ENCODE results near the gene TAB2. TPM values are rescaled to one million over a fixed set of nuclear protein-coding genes. Genes with fewer than 3 reads are reported as not detected.

TAB2 gene, protein sequence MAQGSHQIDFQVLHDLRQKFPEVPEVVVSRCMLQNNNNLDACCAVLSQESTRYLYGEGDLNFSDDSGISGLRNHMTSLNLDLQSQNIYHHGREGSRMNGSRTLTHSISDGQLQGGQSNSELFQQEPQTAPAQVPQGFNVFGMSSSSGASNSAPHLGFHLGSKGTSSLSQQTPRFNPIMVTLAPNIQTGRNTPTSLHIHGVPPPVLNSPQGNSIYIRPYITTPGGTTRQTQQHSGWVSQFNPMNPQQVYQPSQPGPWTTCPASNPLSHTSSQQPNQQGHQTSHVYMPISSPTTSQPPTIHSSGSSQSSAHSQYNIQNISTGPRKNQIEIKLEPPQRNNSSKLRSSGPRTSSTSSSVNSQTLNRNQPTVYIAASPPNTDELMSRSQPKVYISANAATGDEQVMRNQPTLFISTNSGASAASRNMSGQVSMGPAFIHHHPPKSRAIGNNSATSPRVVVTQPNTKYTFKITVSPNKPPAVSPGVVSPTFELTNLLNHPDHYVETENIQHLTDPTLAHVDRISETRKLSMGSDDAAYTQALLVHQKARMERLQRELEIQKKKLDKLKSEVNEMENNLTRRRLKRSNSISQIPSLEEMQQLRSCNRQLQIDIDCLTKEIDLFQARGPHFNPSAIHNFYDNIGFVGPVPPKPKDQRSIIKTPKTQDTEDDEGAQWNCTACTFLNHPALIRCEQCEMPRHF
- 50.3 and 71.6 TPM in 2 replicates for total RNA-seq (2014; rRNA removed; shearing (Covaris generic))

DNA sequence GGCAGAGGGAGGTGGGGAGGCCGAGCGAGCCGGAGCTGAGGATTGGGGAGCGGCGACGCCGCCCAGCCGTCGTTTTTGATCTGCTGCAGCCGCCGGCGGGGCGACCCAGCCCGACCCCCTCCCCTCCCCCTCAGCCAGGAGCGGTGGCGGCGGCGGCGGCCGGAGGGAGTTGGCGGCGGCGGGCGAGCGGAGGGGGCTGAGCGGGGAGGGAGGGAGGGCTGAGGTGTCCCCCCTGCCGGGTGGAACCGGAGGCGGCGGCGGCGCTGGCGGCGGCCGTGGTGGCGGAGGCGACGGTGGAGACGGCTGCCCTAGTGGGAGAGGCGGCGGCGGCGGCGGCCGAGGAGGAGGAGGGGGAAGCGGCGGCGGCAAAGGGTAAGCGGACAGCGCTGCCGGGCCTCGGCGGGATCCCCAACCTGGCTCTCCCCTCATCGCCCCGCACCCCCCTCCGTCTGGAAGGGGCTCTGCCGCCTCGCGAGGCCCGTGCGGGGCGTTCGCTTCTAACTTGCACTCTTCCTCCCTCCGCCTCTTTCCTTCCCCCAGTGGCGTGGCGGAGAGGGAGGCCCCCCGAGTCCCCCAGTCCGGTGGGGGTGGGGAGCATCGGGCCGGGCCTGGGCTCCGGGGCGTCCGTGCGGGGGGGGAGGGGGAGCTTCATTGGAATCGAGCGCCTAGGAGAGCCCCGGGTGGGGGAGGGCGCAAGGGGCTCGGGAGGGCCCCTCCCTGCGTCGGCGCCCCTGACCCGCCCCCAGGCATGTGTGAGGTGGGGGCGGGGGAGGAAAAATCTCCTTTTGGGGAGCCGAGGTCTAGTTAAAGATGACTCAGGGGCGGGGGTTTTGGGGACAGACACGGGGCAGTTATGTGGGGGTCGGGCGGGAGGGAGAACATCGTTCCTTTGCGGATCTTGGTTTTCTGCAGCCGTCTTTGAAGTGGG lies at the start of gene TAB2:
Gene TAB2 (plus strand): TSS at position 69 of the 928 bp plus-strand sequence. CDS start 52,286 bp downstream, outside the sequence.
- DNase-seq (ENCODE audit: low read depth) = peak; percentile 55

- DNase-seq (ENCODE audit: low read depth) = no peak
Measured at GRCh38 chr6:149268146-149268545, 49.4 kb upstream of the TAB2 start.

GRCh38 chr6:149268768-149269167 lies 48.7 kb upstream of the TAB2 start:
- peak; percentile 36 for DNase-seq (ENCODE audit: low read depth)

DNA sequence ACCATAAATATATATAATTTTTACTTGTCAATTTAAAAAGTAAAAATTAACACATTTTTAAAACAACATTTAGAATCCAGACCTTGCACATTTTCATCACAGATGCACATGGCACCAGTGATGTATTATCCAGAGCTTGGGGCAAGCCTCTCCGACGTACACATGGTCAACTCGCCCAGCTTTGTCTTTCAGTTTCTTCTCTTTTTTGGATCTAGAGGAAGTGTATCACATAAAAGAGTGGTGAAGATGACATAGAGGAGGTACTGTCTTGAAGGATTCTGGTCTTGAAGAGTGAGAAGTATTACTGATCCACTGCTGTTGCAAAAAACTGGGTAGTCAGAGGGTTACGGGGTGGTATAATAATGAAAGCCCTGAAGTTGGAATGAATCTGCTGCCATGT lies 46.9 kb upstream of the TAB2 start:
- no peak for DNase-seq (ENCODE audit: low read depth)

GRCh38 chr6:149271348-149272340 lies 45.9 kb upstream of the TAB2 start:
- no peak for DNase-seq (ENCODE audit: low read depth)

GRCh38 chr6:149273318-149273717 lies 44.2 kb upstream of the TAB2 start:
- no peak for DNase-seq (ENCODE audit: low read depth)

- DNase-seq (ENCODE audit: low read depth) = peak; percentile 38
Measured at GRCh38 chr6:149275621-149276020, 41.9 kb upstream of the TAB2 start.

GRCh38 chr6:149277621-149278020 lies 39.9 kb upstream of the TAB2 start:
- no peak for DNase-seq (ENCODE audit: low read depth)

DNA sequence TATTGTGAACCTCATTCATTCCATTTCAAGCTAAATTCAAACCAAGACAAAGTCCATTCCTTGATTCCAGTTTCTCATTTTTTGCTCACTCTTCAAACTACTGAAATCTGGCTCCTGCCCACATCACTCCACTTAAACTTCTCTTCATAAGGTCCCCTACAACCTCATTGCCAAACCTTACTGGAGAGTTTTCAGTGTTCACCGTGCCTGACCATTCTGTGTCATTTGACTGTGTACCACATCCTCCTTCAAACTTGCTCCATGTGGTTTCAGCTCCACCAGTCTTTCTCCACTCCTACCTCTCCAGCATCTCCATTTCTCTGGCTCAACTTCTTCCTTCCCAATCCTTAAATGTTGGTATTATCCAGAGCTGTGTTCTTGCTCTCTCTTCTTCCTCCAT lies 38.5 kb upstream of the TAB2 start:
- no peak for DNase-seq (ENCODE audit: low read depth)

- DNase-seq (ENCODE audit: low read depth) = peak; percentile 36
Measured at GRCh38 chr6:149284904-149285303, 32.6 kb upstream of the TAB2 start.

DNA sequence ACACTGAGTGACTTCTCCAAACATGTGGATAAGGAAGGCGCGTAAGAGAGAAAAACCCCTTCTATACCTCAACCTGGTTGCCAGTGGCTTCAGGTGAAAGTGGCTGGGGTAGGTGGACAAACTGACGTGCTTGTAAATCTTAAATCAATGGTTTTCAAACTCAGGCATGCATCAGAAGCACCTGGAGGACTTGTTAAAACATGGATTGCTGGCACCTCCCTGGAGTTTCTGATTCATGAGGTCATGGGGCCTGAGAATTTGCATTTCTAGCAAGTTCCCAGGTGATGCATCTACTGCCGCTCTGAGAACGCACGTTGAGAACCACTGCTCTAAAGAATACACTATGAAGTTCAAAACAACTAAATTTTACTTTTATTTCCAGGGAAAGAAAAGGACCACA lies 31.9 kb upstream of the TAB2 start:
- no peak for DNase-seq (ENCODE audit: low read depth)

DNA sequence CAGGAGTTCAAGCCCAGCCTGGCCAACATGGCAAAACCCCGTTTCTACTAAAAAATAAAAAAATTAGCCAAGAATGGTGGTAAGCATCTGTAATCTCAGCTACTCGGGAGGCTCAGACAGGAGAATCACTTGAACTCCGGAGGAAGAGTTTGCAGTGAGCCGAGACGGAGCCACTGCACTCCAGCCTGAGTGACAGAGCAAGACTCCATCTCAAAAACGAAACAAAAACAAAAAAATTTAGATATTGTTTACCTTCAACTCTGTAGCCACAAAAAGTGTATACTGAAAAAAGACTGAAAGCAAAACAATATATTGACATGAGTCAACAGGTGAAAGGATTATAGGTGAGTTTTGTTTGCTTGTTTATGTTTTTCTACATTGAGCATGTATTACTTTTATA lies 30.6 kb upstream of the TAB2 start:
- DNase-seq (ENCODE audit: low read depth) = no peak

GRCh38 chr6:149289192-149289781 lies 28.2 kb upstream of the TAB2 start:
- no peak for DNase-seq (ENCODE audit: low read depth)

GRCh38 chr6:149289966-149290365 lies 27.5 kb upstream of the TAB2 start:
- no peak for DNase-seq (ENCODE audit: low read depth)

DNA sequence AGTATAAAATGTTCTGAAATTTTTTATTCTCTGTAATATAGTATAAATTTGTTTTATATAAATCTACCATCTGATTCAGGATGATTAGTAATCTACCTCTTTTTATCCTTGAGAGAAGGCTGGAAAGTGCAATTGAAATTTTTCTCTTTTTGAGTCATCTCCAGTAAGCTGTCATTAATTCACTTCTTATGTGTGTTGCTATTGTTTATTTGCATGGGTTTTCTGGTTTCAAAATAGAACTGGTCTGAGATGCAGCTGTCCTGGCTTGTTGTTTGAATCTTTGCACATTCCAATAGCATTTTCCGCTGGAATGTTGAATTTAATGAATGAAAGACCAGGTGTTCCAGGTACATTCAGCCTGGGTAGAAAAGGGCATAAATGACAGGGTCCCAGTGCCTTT lies 24.3 kb upstream of the TAB2 start:
- no peak for DNase-seq (ENCODE audit: low read depth)

- no peak for DNase-seq (ENCODE audit: low read depth)
Measured at GRCh38 chr6:149300563-149300962, 16.9 kb upstream of the TAB2 start.

- DNase-seq (ENCODE audit: low read depth) = no peak
Measured at GRCh38 chr6:149302723-149303122, 14.8 kb upstream of the TAB2 start.

- no peak for DNase-seq (ENCODE audit: low read depth)
Measured at GRCh38 chr6:149303468-149303867, 14.0 kb upstream of the TAB2 start.

GRCh38 chr6:149305372-149305771 lies 12.1 kb upstream of the TAB2 start:
- no peak for DNase-seq (ENCODE audit: low read depth)

DNA sequence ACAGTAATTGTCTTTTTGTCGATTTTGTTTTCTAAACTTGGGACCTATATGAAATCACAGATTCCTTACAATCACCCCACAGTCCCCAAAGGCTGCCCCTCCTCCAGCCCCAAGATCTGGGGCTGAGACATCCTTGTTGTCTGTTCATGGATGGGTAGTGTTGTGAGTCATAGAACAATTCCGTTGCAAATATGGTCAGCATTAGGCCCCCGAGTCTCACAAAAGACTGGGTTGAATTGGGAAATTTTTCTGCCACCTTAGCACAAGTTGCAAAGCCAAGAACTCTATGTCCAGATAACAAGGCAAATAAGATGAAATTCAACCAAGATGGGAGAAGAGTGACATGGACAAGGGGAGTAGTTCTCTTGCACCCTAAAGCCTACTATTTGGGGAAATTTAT lies 10.5 kb upstream of the TAB2 start:
- DNase-seq (ENCODE audit: low read depth) = peak; percentile 77
